H1 (cell line): ENCODE measurements around the gene SRGAP3. TPM values are rescaled to one million over a fixed set of nuclear protein-coding genes. Genes with fewer than 3 reads are reported as not detected.

Experiments used
- CTCF ChIA-PET: fragments of 300-600 bp; sonication (Branson Sonifier 250); formaldehyde crosslinking; loops from one replicate; lab custom pipeline; 2021; ENCODE audit not compliant: partially characterized antibody; lab: Charles Lee
- POLR2A ChIA-PET: fragments of 300-600 bp; sonication (Branson Sonifier 250); formaldehyde crosslinking; loops from one replicate; lab custom pipeline; 2021; ENCODE audit warnings: inconsistent platforms; ENCODE audit not compliant: partially characterized antibody; lab: Charles Lee
- DNase-seq, 2 experiments: peaks; one replicate each; pipeline versions ENCODE4 v3.0.0 to v3.0.0-alpha.2; 2010 to 2022; ENCODE audit warnings: low spot score in 2 of 2, low read depth in 1 of 2, mixed read lengths in 1 of 2
- FAIRE-seq: peaks from 2 replicates; lab custom pipeline; 2011; peaks lifted over from hg19 to GRCh38; lab: Jason Lieb, UNC
- H2AFZ ChIP-seq: 2 replicates; pipeline ENCODE4 v1.8.1; 2012; ENCODE audit warnings: low read length, inconsistent platforms
- H2AK5ac ChIP-seq: 2 replicates; pipeline ENCODE4 v1.6.1; 2013; ENCODE audit warnings: low read depth, low read length
- H2BK120ac ChIP-seq: replicated peaks from 2 replicates; pipeline ENCODE3; 2013; ENCODE audit warnings: low read depth, low read length, inconsistent platforms
- H2BK12ac ChIP-seq: 2 replicates; pipeline ENCODE4 v1.6.1; 2013; ENCODE audit warnings: low read depth, low read length
- H2BK15ac ChIP-seq: 2 replicates; pipeline ENCODE4 v1.6.1; 2013; ENCODE audit warnings: low read length
- H2BK20ac ChIP-seq: 2 replicates; pipeline ENCODE4 v1.6.1; 2013; ENCODE audit warnings: low read length
- H2BK5ac ChIP-seq: 2 replicates; pipeline ENCODE4 v1.6.1; 2013; ENCODE audit warnings: low read depth, low read length
- H3K14ac ChIP-seq: 2 replicates; pipeline ENCODE4 v1.6.1; 2013; ENCODE audit warnings: inconsistent platforms; ENCODE audit not compliant: insufficient read length
- H3K18ac ChIP-seq: 2 replicates; pipeline ENCODE4 v1.6.1; 2013; ENCODE audit warnings: low read length; ENCODE audit errors: extremely low read depth
- H3K23ac ChIP-seq: 2 replicates; pipeline ENCODE4 v1.6.1; 2013; ENCODE audit warnings: inconsistent platforms; ENCODE audit not compliant: insufficient read length
- H3K23me2 ChIP-seq: 2 replicates; pipeline ENCODE4 v1.6.1; 2013; ENCODE audit warnings: low read depth, low read length
- H3K27ac ChIP-seq: 2 replicates; pipeline ENCODE4 v1.6.1; 2011; ENCODE audit warnings: low read depth, low read length, inconsistent platforms
- H3K27me3 ChIP-seq, 4 experiments: replicated peaks in 1 of 4; 1 replicate in 1 of 4; 2 replicates in 3 of 4; pipeline versions ENCODE4 v1.6.1 to v1.8.1; 2011 to 2013; ENCODE audit warnings: low read length in 3 of 4, mild to moderate bottlenecking in 3 of 4, inconsistent platforms in 2 of 4, mixed read lengths in 2 of 4, moderate library complexity in 1 of 4; ENCODE audit not compliant: control insufficient read depth in 3 of 4, insufficient read depth in 3 of 4; ENCODE audit errors: extremely low read depth in 1 of 4
- H3K36me3 ChIP-seq, 4 experiments: 2 replicates each; pipeline versions ENCODE4 v1.6.1 to v1.8.1; 2011 to 2013; ENCODE audit warnings: mild to moderate bottlenecking in 4 of 4, low read length in 3 of 4, moderate library complexity in 2 of 4, control low read depth in 1 of 4, inconsistent platforms in 1 of 4; ENCODE audit not compliant: insufficient read depth in 4 of 4, control insufficient read depth in 2 of 4
- H3K4ac ChIP-seq: replicated peaks from 2 replicates; pipeline ENCODE3; 2013; ENCODE audit warnings: low read length, low read depth, mixed read lengths, inconsistent platforms; ENCODE audit not compliant: insufficient read length
- H3K4me1 ChIP-seq, 4 experiments: replicated peaks in 1 of 4; 1 replicate in 1 of 4; 2 replicates in 3 of 4; pipeline versions ENCODE4 v1.6.1 to v1.8.1; 2011 to 2013; ENCODE audit warnings: low read length in 3 of 4, inconsistent platforms in 2 of 4, mixed read lengths in 1 of 4; ENCODE audit not compliant: insufficient read depth in 4 of 4, control insufficient read depth in 3 of 4
- H3K4me2 ChIP-seq, 2 experiments: 2 replicates each; pipeline versions ENCODE4 v1.6.1 to v1.8.1; 2011 to 2013; ENCODE audit warnings: low read depth in 2 of 2, low read length in 2 of 2, control low read depth in 1 of 2, inconsistent platforms in 1 of 2, mild to moderate bottlenecking in 1 of 2; ENCODE audit not compliant: insufficient read depth in 1 of 2
- H3K4me3 ChIP-seq, 4 experiments: fragments of 200-600, 300-600 bp in 1 of 4; sonication (generic), shearing (Covaris generic), sonication (Bioruptor Twin) in 1 of 4; 2 replicates each; pipeline versions ENCODE4 v1.5.1 to v1.8.1; 2011 to 2016; ENCODE audit warnings: low read length in 4 of 4, low read depth in 3 of 4, control low read depth in 2 of 4, inconsistent platforms in 2 of 4, mild to moderate bottlenecking in 2 of 4, mixed read lengths in 1 of 4, moderate library complexity in 1 of 4; ENCODE audit not compliant: insufficient read depth in 2 of 4; ENCODE audit errors: extremely low read depth in 1 of 4
- H3K56ac ChIP-seq: replicated peaks from 2 replicates; pipeline ENCODE3; 2013; ENCODE audit warnings: low read depth, mild to moderate bottlenecking, mixed read lengths, low read length, inconsistent platforms; ENCODE audit not compliant: insufficient read length
- H3K79me1 ChIP-seq: 2 replicates; pipeline ENCODE4 v1.6.1; 2013; ENCODE audit warnings: low read depth, low read length, control low read depth
- H3K79me2 ChIP-seq, 2 experiments: 2 replicates each; pipeline versions ENCODE4 v1.6.1 to v1.8.1; 2012 to 2013; ENCODE audit warnings: low read length in 2 of 2, mild to moderate bottlenecking in 2 of 2, inconsistent platforms in 1 of 2; ENCODE audit not compliant: insufficient read depth in 2 of 2, control insufficient read depth in 1 of 2
- H3K9ac ChIP-seq, 4 experiments: replicated peaks in 1 of 4; 1 replicate in 1 of 4; 2 replicates in 3 of 4; pipeline versions ENCODE4 v1.6.1 to v1.8.1; 2011 to 2013; ENCODE audit warnings: low read depth in 3 of 4, low read length in 3 of 4, control low read depth in 2 of 4, mild to moderate bottlenecking in 2 of 4, moderate library complexity in 2 of 4, inconsistent platforms in 1 of 4; ENCODE audit errors: extremely low read depth in 1 of 4
- H3K9me3 ChIP-seq, 2 experiments: 2 replicates each; pipeline versions ENCODE4 v1.6.1 to v1.8.1; 2012 to 2013; ENCODE audit warnings: mild to moderate bottlenecking in 2 of 2, moderate library complexity in 2 of 2, control low read depth in 1 of 2, inconsistent platforms in 1 of 2, low read depth in 1 of 2, low read length in 1 of 2, mixed read lengths in 1 of 2; ENCODE audit not compliant: insufficient read depth in 2 of 2
- H4K20me1 ChIP-seq, 2 experiments: replicated peaks in 1 of 2; 2 replicates each; pipeline versions ENCODE3 to v1.8.1; 2011 to 2013; ENCODE audit warnings: inconsistent platforms in 2 of 2, low read length in 2 of 2, mild to moderate bottlenecking in 1 of 2; ENCODE audit not compliant: insufficient read depth in 2 of 2, control insufficient read depth in 1 of 2
- H4K5ac ChIP-seq: 2 replicates; pipeline ENCODE4 v1.6.1; 2013; ENCODE audit warnings: low read length, low read depth, mixed read lengths, inconsistent platforms; ENCODE audit not compliant: insufficient read length
- H4K8ac ChIP-seq: 2 replicates; pipeline ENCODE4 v1.8.0; 2013; ENCODE audit warnings: mild to moderate bottlenecking, moderate library complexity, low read length, inconsistent platforms; ENCODE audit not compliant: insufficient read depth; ENCODE audit errors: extremely low read depth
- H4K91ac ChIP-seq: replicated peaks from 2 replicates; pipeline ENCODE3; 2013; ENCODE audit warnings: low read length, mixed read lengths, inconsistent platforms; ENCODE audit not compliant: insufficient read length
- BCL11A ChIP-seq, 2 experiments: IDR thresholded peaks; one replicate each; pipeline ENCODE4 v1.6.1; 2011; ENCODE audit warnings: low read depth in 2 of 2, low read length in 2 of 2, mild to moderate bottlenecking in 2 of 2
- GABPA ChIP-seq: IDR thresholded peaks from 2 replicates; pipeline ENCODE4 v1.6.1; 2011; ENCODE audit warnings: mild to moderate bottlenecking, low read length, moderate library complexity, borderline replicate concordance; ENCODE audit not compliant: insufficient read depth
- POLR2A ChIP-seq, 2 experiments: IDR thresholded peaks; 1 replicate in 1 of 2; 2 replicates in 1 of 2; pipeline ENCODE4 v1.6.1; 2011; ENCODE audit warnings: low read depth in 2 of 2, low read length in 2 of 2, mild to moderate bottlenecking in 2 of 2; ENCODE audit errors: control extremely low read depth in 1 of 2
- SAP30 ChIP-seq: fragments of 300-600 bp; sonication (generic); IDR thresholded peaks from 2 replicates; pipeline ENCODE4 v1.7.1; 2012; ENCODE audit warnings: low read length, moderate library complexity, mild to moderate bottlenecking, inconsistent platforms; ENCODE audit not compliant: insufficient read depth, insufficient replicate concordance
- WGBS, 2 experiments: shearing (Covaris generic) in 1 of 2; methylation state at CpG; one replicate each; pipeline versions ENCODE4 v1.1.6 to v1.1.7; 2013 to 2015; ENCODE audit warnings: low lambda C conversion rate in 2 of 2, mixed read lengths in 2 of 2, inconsistent platforms in 1 of 2, low coverage in 1 of 2, missing lambda C conversion rate in 1 of 2; ENCODE audit not compliant: insufficient replicate concordance in 2 of 2, insufficient coverage in 1 of 2, insufficient read length in 1 of 2; ENCODE audit errors: extremely low coverage in 1 of 2, missing lambda C conversion rate in 1 of 2; 5-methylcytosine and 5-hydroxymethylcytosine counted together
- polyA plus RNA-seq, 7 experiments: library from polyadenylated mRNA; depleted of rRNA in 3 of 7; stranded (reverse) in 5 of 7; unstranded in 2 of 7; fragments of >200 nt in 5 of 7; fragments of 200-250 nt in 2 of 7; gene quantifications; 1 replicate in 5 of 7; 2 replicates in 1 of 7; 4 replicates in 1 of 7; pipeline versions ENCODE4 v1.2.1 to v1.2.3, GENCODE V29; 2011 to 2013; ENCODE audit warnings: missing spikeins in 2 of 7, mixed read lengths in 2 of 7
- total RNA-seq: library from RNA; stranded (reverse); fragmentation: NEBNext Ultra II Directional; extraction: Animal tissue kit (Norgen Biotek cat#: 25700); gene quantifications from 2 replicates; pipeline ENCODE4 v1.2.1, GENCODE V29; 2021

Gene SRGAP3
- total and polyA plus RNA-seq, 2 of the 8 experiments (the other 6 are each of a cell fraction or from before 2014, with no cell fraction given), result 5.8 to 11.4 TPM

DNA sequence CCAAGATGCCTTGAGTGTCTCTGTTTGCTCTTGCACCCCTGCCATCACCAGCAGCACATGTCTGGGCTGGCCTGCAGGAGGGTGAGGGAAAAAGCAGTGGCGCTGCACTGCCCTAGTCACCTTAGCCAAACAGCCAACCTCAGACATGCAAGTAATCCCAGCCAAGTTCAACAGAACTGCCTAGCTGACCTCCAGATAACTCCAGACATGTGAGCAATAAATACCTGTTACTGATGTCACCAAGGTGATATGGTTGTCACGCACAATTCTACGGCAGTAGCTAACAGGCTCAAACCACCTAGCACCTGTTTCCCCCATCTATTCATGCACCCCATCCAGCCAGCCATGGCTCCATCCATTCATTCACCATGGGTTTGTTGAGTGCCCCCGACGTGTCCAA lies 99.9 kb downstream of the SRGAP3 start:
- Histone ChIP-seq H3K23me2 (no peaks in the 10 kb centered on the region; the same call in 1 of the 2 replicates), H3K9me3 (peaks cover 17 to 28% of the 10 kb centered on the region in 2 experiments), H2BK20ac (no peak overlapping the region), H2BK12ac (no peak overlapping the region), H4K20me1 (no peaks in the 10 kb centered on the region), H2AFZ (no peak overlapping the region), H3K27me3 (no peaks in the 10 kb centered on the region), H2BK120ac (no peak overlapping the region), H2AK5ac (no peak overlapping the region), H3K23ac (no peak overlapping the region), H3K36me3 (no peaks in the 10 kb centered on the region), H3K79me1 (no peaks in the 10 kb centered on the region), H2BK5ac (no peak overlapping the region), H3K56ac (no peak overlapping the region), H3K14ac (no peak overlapping the region), H4K8ac (no peak overlapping the region), H3K4ac (no peak overlapping the region), H3K4me1 (peaks cover 0 to 7% (median under 1%) of the 10 kb centered on the region in 4 experiments; a peak in 2 of 7 replicates), H4K5ac (no peak overlapping the region), H3K4me3 (no peak overlapping the region), H3K79me2 (no peaks in the 10 kb centered on the region), H3K4me2 (no peak overlapping the region), H3K27ac (no peak overlapping the region), H2BK15ac (no peak overlapping the region), H3K18ac (no peak overlapping the region), H4K91ac (no peak overlapping the region), H3K9ac (no peak overlapping the region)
- 93% methylated on average over 5 of the region's 5 CpGs; no CpG with 5 or more reads in 1 of the 2 experiments for WGBS, 2 experiments
- CTCF ChIA-PET, result interaction anchor here (0.7 kb wide), 1 partner anchor 38 kb away, joined by 3 read pairs; no protein-coding TSS in a partner anchor
- FAIRE-seq (no peak), DNase-seq (no peak)
- POLR2A ChIA-PET, result no interaction called here
- TF ChIP-seq BCL11A (IDR thresholded peaks at IDR 0.05; ENCODE audit: low read depth in 2 of 2, low read length in 2 of 2) (no peak), POLR2A (IDR thresholded peaks at IDR 0.05; ENCODE audit: control extremely low read depth in 1 of 2, low read depth in 2 of 2, low read length in 2 of 2) (no peak), SAP30 (no peak), GABPA (no peak)
